HepG2 (cell line): Measurements from ENCODE around the gene CDK13. TPM values are rescaled to one million over a fixed set of nuclear protein-coding genes. Genes with fewer than 3 reads are reported as not detected.

Experiments used
- BCL6 ChIP-seq: IDR thresholded peaks from 2 replicates; pipeline ENCODE4 v1.6.1; 2016; ENCODE audit warnings: missing genetic modification reagents, missing compliant biosample characterization
- CHCHD3 ChIP-seq: sonication (generic); formaldehyde crosslinking; IDR thresholded peaks from 2 replicates; pipeline ENCODE4 v1.8.0; 2022; ENCODE audit warnings: mild to moderate bottlenecking, missing genetic modification reagents, moderate library complexity
- EZH2 ChIP-seq: conservative IDR thresholded peaks from 2 replicates; pipeline ENCODE4 v1.6.1; 2012; ENCODE audit warnings: mild to moderate bottlenecking, low read depth, low read length, moderate library complexity
- GABPA ChIP-seq, 2 experiments: IDR thresholded peaks; 2 replicates each; pipeline ENCODE4 v1.6.1; 2011 to 2016; ENCODE audit warnings: low read depth in 2 of 2, low read length in 1 of 2, missing biosample characterization in 1 of 2, missing genetic modification characterization in 1 of 2
- HES4 ChIP-seq: sonication (generic); formaldehyde crosslinking; IDR thresholded peaks from 2 replicates; pipeline ENCODE4 v1.9.0; 2021; ENCODE audit warnings: mild to moderate bottlenecking, missing genetic modification reagents, borderline replicate concordance
- HNRNPK ChIP-seq: fragments of 200-400 bp; formaldehyde crosslinking; IDR thresholded peaks from 2 replicates; pipeline ENCODE4 v1.6.1; 2018; ENCODE audit warnings: low read length, low read depth, moderate library complexity, mild to moderate bottlenecking; ENCODE audit not compliant: poor library complexity, severe bottlenecking
- HNRNPUL1 ChIP-seq: fragments of 200-400 bp; formaldehyde crosslinking; IDR thresholded peaks from 2 replicates; pipeline ENCODE4 v1.6.1; 2017; ENCODE audit warnings: low read depth, mild to moderate bottlenecking, low read length, moderate library complexity
- IRX3 ChIP-seq: sonication (generic); formaldehyde crosslinking; IDR thresholded peaks from 2 replicates; pipeline ENCODE4 v1.8.1; 2023; ENCODE audit warnings: mild to moderate bottlenecking, low read depth, missing genetic modification reagents, borderline replicate concordance
- MED8 ChIP-seq: sonication (generic); formaldehyde crosslinking; IDR thresholded peaks from 2 replicates; pipeline ENCODE4 v1.8.1; 2023; ENCODE audit warnings: mild to moderate bottlenecking, missing genetic modification reagents; ENCODE audit not compliant: insufficient replicate concordance
- MIER2 ChIP-seq: IDR thresholded peaks from 2 replicates; pipeline ENCODE4 v1.6.1; 2016; ENCODE audit warnings: missing biosample characterization, missing genetic modification reagents
- NR1H2 ChIP-seq: sonication (generic); formaldehyde crosslinking; IDR thresholded peaks from 2 replicates; pipeline ENCODE4 v1.8.1; 2022; ENCODE audit warnings: low read depth, missing genetic modification reagents, borderline replicate concordance
- PREB ChIP-seq: sonication (generic); formaldehyde crosslinking; IDR thresholded peaks from 2 replicates; pipeline ENCODE4 v1.4.0; 2020; ENCODE audit warnings: missing genetic modification reagents
- RXRA ChIP-seq: sonication (generic); formaldehyde crosslinking; IDR thresholded peaks from 2 replicates; pipeline ENCODE4 v1.5.1; 2020; ENCODE audit warnings: missing genetic modification reagents
- SMAD1 ChIP-seq: sonication (generic); formaldehyde crosslinking; IDR thresholded peaks from 2 replicates; pipeline ENCODE4 v1.4.0; 2020; ENCODE audit warnings: missing genetic modification reagents, low read depth, mild to moderate bottlenecking, borderline replicate concordance
- SNAPC4 ChIP-seq: sonication (generic); formaldehyde crosslinking; IDR thresholded peaks from 2 replicates; pipeline ENCODE4 v1.4.0; 2020; ENCODE audit warnings: mild to moderate bottlenecking, missing genetic modification reagents
- ZBTB1 ChIP-seq: sonication (generic); formaldehyde crosslinking; IDR thresholded peaks from 2 replicates; pipeline ENCODE4 v1.4.0; 2020; ENCODE audit warnings: missing genetic modification reagents, borderline replicate concordance
- ZBTB7A ChIP-seq: sonication (generic); formaldehyde crosslinking; IDR thresholded peaks from 2 replicates; pipeline ENCODE4 v1.8.0; 2022; ENCODE audit warnings: mild to moderate bottlenecking, missing genetic modification reagents
- ZNF24 ChIP-seq: fragments of 450-650 bp; IDR thresholded peaks from 2 replicates; pipeline ENCODE4 v1.6.1; 2017; ENCODE audit warnings: antibody characterized with exemption, mild to moderate bottlenecking
- ZNF563 ChIP-seq: sonication (generic); formaldehyde crosslinking; IDR thresholded peaks from 2 replicates; pipeline ENCODE4 v1.8.0; 2022; ENCODE audit warnings: mild to moderate bottlenecking, moderate library complexity, missing genetic modification reagents
- ZNF569 ChIP-seq: sonication (generic); formaldehyde crosslinking; IDR thresholded peaks from 2 replicates; pipeline ENCODE4 v1.5.0; 2020; ENCODE audit warnings: mild to moderate bottlenecking, missing genetic modification reagents, moderate library complexity, borderline replicate concordance
- ZNF879 ChIP-seq: sonication (generic); formaldehyde crosslinking; IDR thresholded peaks from 2 replicates; pipeline ENCODE4 v1.8.1; 2023; ENCODE audit warnings: missing genetic modification reagents
- ZSCAN12 ChIP-seq: sonication (generic); formaldehyde crosslinking; IDR thresholded peaks from 2 replicates; pipeline ENCODE4 v1.9.0; 2021; ENCODE audit warnings: mild to moderate bottlenecking, missing genetic modification reagents
- polyA plus RNA-seq, 8 experiments: library from polyadenylated mRNA; depleted of rRNA in 3 of 8; stranded (reverse) in 7 of 8; unstranded in 1 of 8; fragments of >200 nt; fragmentation: Illumina TruSeq in 4 of 8; extraction: Trizol in 4 of 8; gene quantifications; 2 replicates each; pipeline versions ENCODE4 v1.2.1 to v1.2.3, GENCODE V29; 2011 to 2016; ENCODE audit warnings: low read depth in 4 of 8, missing spikeins in 1 of 8, mixed read lengths in 1 of 8; ENCODE audit not compliant: insufficient read depth in 1 of 8
- total RNA-seq, 5 experiments: library from RNA; depleted of rRNA; stranded (reverse); fragments of >200 nt; fragmentation: Illumina TruSeq; extraction: Trizol; gene quantifications; 2 replicates each; pipeline ENCODE4 v1.2.3, GENCODE V29; 2016; ENCODE audit warnings: low read depth in 1 of 5
- TF ChIP-seq, protein P1 (sequence below): sonication (generic); formaldehyde crosslinking; IDR thresholded peaks from 2 replicates; pipeline ENCODE4 v1.9.0; 2022; ENCODE audit warnings: missing genetic modification reagents, mild to moderate bottlenecking, borderline replicate concordance

The CDK13 gene
- total and polyA plus RNA-seq, 2 of the 13 experiments (the other 11 are each of a cell fraction or from before 2014, with no cell fraction given), result 21.0 to 40.9 TPM

DNA sequence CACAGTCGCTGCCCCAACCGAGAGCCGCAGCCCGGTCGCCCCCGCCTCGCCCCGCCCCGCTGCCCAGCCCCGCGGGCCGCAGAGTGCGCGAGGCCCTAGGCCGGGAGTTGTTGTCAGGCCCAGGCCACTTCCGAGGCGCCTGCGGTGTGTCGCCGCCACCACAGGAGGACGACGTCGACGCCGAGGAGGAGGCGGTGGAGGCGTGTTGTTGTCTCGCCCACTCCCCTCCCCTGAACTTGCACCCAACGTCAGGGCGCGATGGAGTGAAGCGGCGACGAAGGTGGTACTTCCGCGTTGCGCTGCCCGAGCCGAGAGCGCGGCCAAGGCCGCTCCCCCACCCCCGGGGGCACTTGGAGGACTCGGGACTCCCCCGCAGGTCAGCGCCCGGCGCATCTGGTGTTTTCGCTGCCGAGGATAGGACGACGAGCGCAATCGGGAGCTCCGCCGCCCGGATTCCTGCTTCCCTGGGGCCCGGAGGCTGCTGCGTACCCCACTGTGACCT is at the start of gene CDK13 (continued):
- peak; percentile 62; the same call in 1 of the 2 replicates for TF ChIP-seq SNAPC4
- no peak for TF ChIP-seq ZBTB1 (CRISPR knock-in tag)
- TF ChIP-seq PREB (CRISPR knock-in tag), result no peak
- TF ChIP-seq EZH2, result no peak
- TF ChIP-seq ZNF879, result peak; percentile 87
- TF ChIP-seq HNRNPK, result no peak
- TF ChIP-seq ZNF563 (CRISPR knock-in tag), result peak; percentile 62
- no peak for TF ChIP-seq ZBTB7A (CRISPR knock-in tag)
- TF ChIP-seq RXRA (CRISPR knock-in tag), result peak; percentile 49; the same call in 1 of the 2 replicates
- TF ChIP-seq CHCHD3 (CRISPR knock-in tag), result no peak
- TF ChIP-seq, protein P1, sequence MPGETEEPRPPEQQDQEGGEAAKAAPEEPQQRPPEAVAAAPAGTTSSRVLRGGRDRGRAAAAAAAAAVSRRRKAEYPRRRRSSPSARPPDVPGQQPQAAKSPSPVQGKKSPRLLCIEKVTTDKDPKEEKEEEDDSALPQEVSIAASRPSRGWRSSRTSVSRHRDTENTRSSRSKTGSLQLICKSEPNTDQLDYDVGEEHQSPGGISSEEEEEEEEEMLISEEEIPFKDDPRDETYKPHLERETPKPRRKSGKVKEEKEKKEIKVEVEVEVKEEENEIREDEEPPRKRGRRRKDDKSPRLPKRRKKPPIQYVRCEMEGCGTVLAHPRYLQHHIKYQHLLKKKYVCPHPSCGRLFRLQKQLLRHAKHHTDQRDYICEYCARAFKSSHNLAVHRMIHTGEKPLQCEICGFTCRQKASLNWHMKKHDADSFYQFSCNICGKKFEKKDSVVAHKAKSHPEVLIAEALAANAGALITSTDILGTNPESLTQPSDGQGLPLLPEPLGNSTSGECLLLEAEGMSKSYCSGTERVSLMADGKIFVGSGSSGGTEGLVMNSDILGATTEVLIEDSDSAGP (CRISPR knock-in tag), result peak; percentile 1; the same call in 1 of the 2 replicates
- no peak for TF ChIP-seq ZNF569 (CRISPR knock-in tag)
- 0 out of 2 replicates have a peak, but pooled peaks have one; percentile 29 for TF ChIP-seq NR1H2
- peak; percentile 90; the same call in 1 of the 2 replicates for TF ChIP-seq IRX3 (CRISPR knock-in tag)
- no peak for TF ChIP-seq SMAD1 (CRISPR knock-in tag)
- no peak for TF ChIP-seq GABPA (IDR thresholded peaks at IDR 0.05; ENCODE audit: low read depth, low read length)
- no peak for TF ChIP-seq GABPA (CRISPR knock-in tag; IDR thresholded peaks at IDR 0.05; ENCODE audit: low read depth)
- TF ChIP-seq HNRNPUL1, result no peak
- 0 out of 2 replicates have a peak, but pooled peaks have one; percentile 29 for TF ChIP-seq ZSCAN12
- no peak for TF ChIP-seq ZNF24
- peak; percentile 91; the same call in 1 of the 2 replicates for TF ChIP-seq HES4 (CRISPR knock-in tag)
- no peak for TF ChIP-seq MIER2 (CRISPR knock-in tag)
- TF ChIP-seq BCL6 (CRISPR knock-in tag), result peak; percentile 40; the same call in 1 of the 2 replicates
- TF ChIP-seq MED8 (CRISPR knock-in tag), result peak; percentile 54
